Tibial artery (tissue), 4 donors: ENCODE data around the gene LIPG.
"Not testable (repeated sequence)": the region's sequence is repeated elsewhere in the genome, so short reads cannot be mapped to it uniquely, and the experiment has no call there.

Source experiments
- DNase-seq, 2 donors: peaks; one replicate each; pipeline ENCODE4 v3.0.0-alpha.2; 2019
- H3K27ac ChIP-seq, 2 donors: fragments of 200-600 bp; sonication (generic) in 1 of 2; 1 replicate in 1 of 2; 2 replicates in 1 of 2; pipeline ENCODE4 v1.5.1; 2018 to 2019; ENCODE audit warnings: mild to moderate bottlenecking in 1 of 2
- H3K27me3 ChIP-seq, 2 donors: fragments of 200-600 bp; sonication (generic) in 1 of 2; one replicate each; pipeline versions ENCODE4 v1.5.1 to v1.6.0; 2016 to 2019
- H3K36me3 ChIP-seq, 3 donors: fragments of 200-600 bp; sonication (generic) in 2 of 3; one replicate each; pipeline ENCODE4 v1.5.1; 2016 to 2019; ENCODE audit warnings: mild to moderate bottlenecking in 2 of 3
- H3K4me1 ChIP-seq, 4 donors: fragments of 200-600 bp; sonication (generic) in 2 of 4; 1 replicate in 3 of 4; 2 replicates in 1 of 4; pipeline ENCODE4 v1.5.1; 2016 to 2019
- H3K4me3 ChIP-seq, 2 donors: fragments of 200-600 bp; sonication (generic) in 1 of 2; 1 replicate in 1 of 2; 2 replicates in 1 of 2; pipeline ENCODE4 v1.5.1; 2018 to 2019; ENCODE audit warnings: mild to moderate bottlenecking in 2 of 2
- H3K9me3 ChIP-seq, 3 donors: fragments of 200-600 bp; sonication (generic) in 1 of 3; one replicate each; pipeline ENCODE4 v1.5.1; 2016 to 2019
- intact Hi-C: fragments of 100-400 bp; cut with DNase I; formaldehyde crosslinking; loops from one replicate; pipeline ENCODE4 v1.15.0; 2023; ENCODE audit warnings: low total_unique reads
- TF ChIP-seq, protein P1 (sequence below), 2 experiments: fragments of 200-600 bp in 1 of 2; fragments of 450-650 bp in 1 of 2; IDR thresholded peaks; one replicate each; pipeline ENCODE4 v1.5.1; 2017 to 2019; ENCODE audit warnings: antibody characterized with exemption in 2 of 2, mild to moderate bottlenecking in 1 of 2, moderate library complexity in 1 of 2

Gene LIPG

GRCh38 chr18:49573835-49574234, 12.0 kb downstream of the LIPG start:
- H3K4me3 ChIP-seq: no peak overlapping the region
- TF ChIP-seq, protein P1, sequence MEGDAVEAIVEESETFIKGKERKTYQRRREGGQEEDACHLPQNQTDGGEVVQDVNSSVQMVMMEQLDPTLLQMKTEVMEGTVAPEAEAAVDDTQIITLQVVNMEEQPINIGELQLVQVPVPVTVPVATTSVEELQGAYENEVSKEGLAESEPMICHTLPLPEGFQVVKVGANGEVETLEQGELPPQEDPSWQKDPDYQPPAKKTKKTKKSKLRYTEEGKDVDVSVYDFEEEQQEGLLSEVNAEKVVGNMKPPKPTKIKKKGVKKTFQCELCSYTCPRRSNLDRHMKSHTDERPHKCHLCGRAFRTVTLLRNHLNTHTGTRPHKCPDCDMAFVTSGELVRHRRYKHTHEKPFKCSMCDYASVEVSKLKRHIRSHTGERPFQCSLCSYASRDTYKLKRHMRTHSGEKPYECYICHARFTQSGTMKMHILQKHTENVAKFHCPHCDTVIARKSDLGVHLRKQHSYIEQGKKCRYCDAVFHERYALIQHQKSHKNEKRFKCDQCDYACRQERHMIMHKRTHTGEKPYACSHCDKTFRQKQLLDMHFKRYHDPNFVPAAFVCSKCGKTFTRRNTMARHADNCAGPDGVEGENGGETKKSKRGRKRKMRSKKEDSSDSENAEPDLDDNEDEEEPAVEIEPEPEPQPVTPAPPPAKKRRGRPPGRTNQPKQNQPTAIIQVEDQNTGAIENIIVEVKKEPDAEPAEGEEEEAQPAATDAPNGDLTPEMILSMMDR (IDR thresholded peaks at IDR 0.05): no peak
- no peak for DNase-seq
- H3K27ac ChIP-seq: no peak overlapping the region
- peaks cover 0 to 3% of the 10 kb centered on the region in 2 donors for H3K27me3 ChIP-seq
- no peaks in the 10 kb centered on the region for H3K9me3 ChIP-seq
- intact Hi-C loops: no loop called here
- H3K4me1 ChIP-seq: no peaks in the 10 kb centered on the region
- H3K36me3 ChIP-seq: no peaks in the 10 kb centered on the region

DNA sequence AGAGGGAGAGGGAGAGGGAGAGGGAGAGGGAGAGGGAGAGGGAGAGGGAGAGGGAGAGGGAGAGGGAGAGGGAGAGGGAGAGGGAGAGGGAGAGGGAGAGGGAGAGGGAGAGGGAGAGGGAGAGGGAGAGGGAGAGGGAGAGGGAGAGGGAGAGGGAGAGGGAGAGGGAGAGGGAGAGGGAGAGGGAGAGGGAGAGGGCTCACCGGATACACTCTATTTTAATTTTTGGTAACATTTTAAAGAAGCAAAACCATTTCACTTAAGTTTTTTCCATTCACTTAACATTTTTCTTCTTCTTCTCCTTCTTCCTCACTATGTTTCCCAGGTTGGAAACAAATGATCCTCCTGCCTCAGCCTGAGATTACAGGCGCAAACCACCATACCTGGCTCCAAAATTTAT, 17.2 kb downstream of the LIPG start:
- DNase-seq, H3K36me3 ChIP-seq, intact Hi-C loops, H3K9me3 ChIP-seq, H3K4me1 ChIP-seq, H3K27me3 ChIP-seq, H3K27ac ChIP-seq, H3K4me3 ChIP-seq: not testable (repeated sequence)

GRCh38 chr18:49579583-49579982, 17.7 kb downstream of the LIPG start:
- H3K36me3 ChIP-seq, DNase-seq, H3K27me3 ChIP-seq, H3K9me3 ChIP-seq, H3K27ac ChIP-seq, intact Hi-C loops, H3K4me3 ChIP-seq, H3K4me1 ChIP-seq: not testable (repeated sequence)

DNA sequence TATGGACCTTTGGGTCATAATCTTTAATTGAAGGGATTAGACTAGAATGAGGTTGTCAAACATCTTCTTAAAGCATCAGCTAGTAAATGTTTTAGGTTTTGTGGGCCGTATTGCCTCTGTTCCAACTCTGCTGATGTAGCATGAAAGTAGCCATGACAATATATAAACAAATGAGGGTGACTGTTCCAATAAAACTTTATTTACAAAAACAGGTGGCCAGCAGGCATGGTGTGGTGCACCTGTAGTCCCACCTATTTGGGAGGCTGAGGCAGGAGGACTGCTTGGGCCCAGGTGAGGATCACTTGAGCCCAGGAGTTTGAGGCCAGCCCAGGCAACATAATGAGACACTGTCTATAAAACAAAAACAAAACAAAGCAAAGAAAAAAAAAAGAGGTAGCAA, 18.4 kb downstream of the LIPG start:
- Histone ChIP-seq H3K4me1 (no peaks in the 10 kb centered on the region), H3K4me3 (no peak overlapping the region), H3K27ac (no peak overlapping the region), H3K9me3 (no peaks in the 10 kb centered on the region), H3K27me3 (peaks cover 0 to 6% of the 10 kb centered on the region in 2 donors), H3K36me3 (no peaks in the 10 kb centered on the region)
- no peak for DNase-seq
- intact Hi-C loops: no loop called here
- TF ChIP-seq, protein P1 (IDR thresholded peaks at IDR 0.05): no peak

- H3K27me3 ChIP-seq: peaks cover 0 to 6% of the 10 kb centered on the region in 2 donors
- no peak overlapping the region for H3K4me3 ChIP-seq
- TF ChIP-seq, protein P1 (IDR thresholded peaks at IDR 0.05): no peak
- H3K36me3 ChIP-seq: no peaks in the 10 kb centered on the region
- H3K4me1 ChIP-seq: no peaks in the 10 kb centered on the region
- H3K27ac ChIP-seq: no peak overlapping the region
- H3K9me3 ChIP-seq: no peaks in the 10 kb centered on the region
- intact Hi-C loops: no loop called here
- no peak for DNase-seq
Observed at GRCh38 chr18:49581371-49581770, 19.5 kb downstream of the LIPG start.

- Histone ChIP-seq H3K27ac (no peak overlapping the region), H3K27me3 (peaks cover 0 to 6% of the 10 kb centered on the region in 2 donors), H3K36me3 (no peaks in the 10 kb centered on the region), H3K4me1 (no peaks in the 10 kb centered on the region), H3K4me3 (no peak overlapping the region), H3K9me3 (no peaks in the 10 kb centered on the region)
- intact Hi-C loops: no loop called here
- TF ChIP-seq, protein P1 (IDR thresholded peaks at IDR 0.05): no peak
- no peak for DNase-seq
Observed at GRCh38 chr18:49582579-49582978, 20.7 kb downstream of the LIPG start.

GRCh38 chr18:49584394-49584793, 22.5 kb downstream of the LIPG start:
- intact Hi-C loops: no loop called here
- no peak for DNase-seq
- Histone ChIP-seq H3K27ac (no peak overlapping the region), H3K36me3 (no peaks in the 10 kb centered on the region), H3K27me3 (peaks cover 0 to 6% of the 10 kb centered on the region in 2 donors), H3K4me3 (no peak overlapping the region), H3K4me1 (no peaks in the 10 kb centered on the region), H3K9me3 (no peaks in the 10 kb centered on the region)
- TF ChIP-seq, protein P1 (IDR thresholded peaks at IDR 0.05): no peak

- H3K27me3 ChIP-seq, H3K4me3 ChIP-seq, H3K36me3 ChIP-seq, DNase-seq, H3K27ac ChIP-seq, intact Hi-C loops, H3K4me1 ChIP-seq, H3K9me3 ChIP-seq: not testable (repeated sequence)
Observed at GRCh38 chr18:49584951-49585350, 23.1 kb downstream of the LIPG start.
